ENCODE measurements around the gene PLOD1.

GRCh38 chr1:11888877-11889208 lies 45.7 kb upstream of the PLOD1 start:
- no peak for TF ChIP-seq CTCF (IDR thresholded peaks at IDR 0.05)
- no peak for TF ChIP-seq ZFX (IDR thresholded peaks at IDR 0.05; ENCODE audit: borderline replicate concordance)

All from 22Rv1 (cell line).